Vagina (tissue), 2 donors: ENCODE measurements around the gene TAS2R10.

Source experiments
- POLR2A ChIP-seq, 2 donors: fragments of 450-650 bp; IDR thresholded peaks; one replicate each; pipeline ENCODE4 v1.6.1; 2017; ENCODE audit warnings: antibody characterized with exemption in 2 of 2, mild to moderate bottlenecking in 2 of 2, moderate library complexity in 2 of 2
- POLR2AphosphoS5 ChIP-seq, 2 donors: sonication (generic); formaldehyde crosslinking; IDR thresholded peaks; one replicate each; pipeline ENCODE4 v1.9.0; 2017; ENCODE audit warnings: antibody characterized with exemption in 2 of 2, mild to moderate bottlenecking in 2 of 2, low read depth in 1 of 2; ENCODE audit not compliant: insufficient read depth in 1 of 2
- TF ChIP-seq, protein P1 (sequence below), 3 experiments: fragments of 450-650 bp in 2 of 3; fragments of 200-600 bp in 1 of 3; sonication (generic) in 1 of 3; IDR thresholded peaks; one replicate each; pipeline ENCODE4 v1.5.1; 2017 to 2019; ENCODE audit warnings: antibody characterized with exemption in 3 of 3, mild to moderate bottlenecking in 2 of 3, moderate library complexity in 2 of 3

- TF ChIP-seq, protein P1, sequence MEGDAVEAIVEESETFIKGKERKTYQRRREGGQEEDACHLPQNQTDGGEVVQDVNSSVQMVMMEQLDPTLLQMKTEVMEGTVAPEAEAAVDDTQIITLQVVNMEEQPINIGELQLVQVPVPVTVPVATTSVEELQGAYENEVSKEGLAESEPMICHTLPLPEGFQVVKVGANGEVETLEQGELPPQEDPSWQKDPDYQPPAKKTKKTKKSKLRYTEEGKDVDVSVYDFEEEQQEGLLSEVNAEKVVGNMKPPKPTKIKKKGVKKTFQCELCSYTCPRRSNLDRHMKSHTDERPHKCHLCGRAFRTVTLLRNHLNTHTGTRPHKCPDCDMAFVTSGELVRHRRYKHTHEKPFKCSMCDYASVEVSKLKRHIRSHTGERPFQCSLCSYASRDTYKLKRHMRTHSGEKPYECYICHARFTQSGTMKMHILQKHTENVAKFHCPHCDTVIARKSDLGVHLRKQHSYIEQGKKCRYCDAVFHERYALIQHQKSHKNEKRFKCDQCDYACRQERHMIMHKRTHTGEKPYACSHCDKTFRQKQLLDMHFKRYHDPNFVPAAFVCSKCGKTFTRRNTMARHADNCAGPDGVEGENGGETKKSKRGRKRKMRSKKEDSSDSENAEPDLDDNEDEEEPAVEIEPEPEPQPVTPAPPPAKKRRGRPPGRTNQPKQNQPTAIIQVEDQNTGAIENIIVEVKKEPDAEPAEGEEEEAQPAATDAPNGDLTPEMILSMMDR (IDR thresholded peaks at IDR 0.05) = no peak
- TF ChIP-seq POLR2A (IDR thresholded peaks at IDR 0.05) (no peak), POLR2AphosphoS5 (IDR thresholded peaks at IDR 0.05; ENCODE audit: insufficient read depth in 1 of 2, low read depth in 1 of 2) (no peak)
These were observed 23.6 kb downstream of the TAS2R10 start, which contains the start of gene TAS2R7 for GRCh38 chr12:10802587-10802986.
